ENCODE results near the gene HMGCS2.
"Not testable (repeated sequence)": the region's sequence is repeated elsewhere in the genome, so short reads cannot be mapped to it uniquely, and the experiment has no call there.

HMGCS2 gene

GRCh38 chr1:119725626-119726025, 43.1 kb downstream of the HMGCS2 start:
- DNase-seq: no peak

- DNase-seq: no peak
Observed at GRCh38 chr1:119724611-119725218, 44.0 kb downstream of the HMGCS2 start.

GRCh38 chr1:119721896-119722295, 46.8 kb downstream of the HMGCS2 start:
- no peak for DNase-seq

GRCh38 chr1:119720866-119721440, 47.8 kb downstream of the HMGCS2 start:
- no peak for DNase-seq

- DNase-seq: no peak
Observed at GRCh38 chr1:119718972-119719371, 49.7 kb downstream of the HMGCS2 start.

GRCh38 chr1:119718409-119718808, 50.3 kb downstream of the HMGCS2 start:
- DNase-seq: no peak

GRCh38 chr1:119715542-119715941, 53.2 kb downstream of the HMGCS2 start:
- DNase-seq: no peak

GRCh38 chr1:119714583-119714982, 54.1 kb downstream of the HMGCS2 start:
- no peak for DNase-seq

- no peak for DNase-seq
Observed at GRCh38 chr1:119713749-119714456, 54.8 kb downstream of the HMGCS2 start.

- no peak for DNase-seq
Observed at GRCh38 chr1:119713039-119713748, 55.5 kb downstream of the HMGCS2 start.

- DNase-seq: peak; percentile 33 to 44
Observed at GRCh38 chr1:119712342-119713038, 56.2 kb downstream of the HMGCS2 start.

GRCh38 chr1:119711804-119712341, 56.8 kb downstream of the HMGCS2 start, which contains the start of gene PHGDH:
TSS of gene PHGDH (plus strand) at chr1:119711934. CDS start at chr1:119712023, 89 bp downstream.
- peak; percentile 28 to 30 for DNase-seq

- not testable (repeated sequence) for DNase-seq
Observed at GRCh38 chr1:119711356-119711803, 57.3 kb downstream of the HMGCS2 start.

- DNase-seq: not testable (repeated sequence)
Observed at GRCh38 chr1:119706599-119706998, 62.1 kb downstream of the HMGCS2 start.

GRCh38 chr1:119703666-119704450, 64.8 kb downstream of the HMGCS2 start:
- DNase-seq: no peak

GRCh38 chr1:119702384-119702783, 66.3 kb downstream of the HMGCS2 start:
- no peak for DNase-seq

- no peak for DNase-seq
Observed at GRCh38 chr1:119701659-119702058, 67.0 kb downstream of the HMGCS2 start.

GRCh38 chr1:119700326-119700725, 68.4 kb downstream of the HMGCS2 start:
- DNase-seq: no peak
